ENCODE measurements around the gene SVOP.

The SVOP gene

DNA sequence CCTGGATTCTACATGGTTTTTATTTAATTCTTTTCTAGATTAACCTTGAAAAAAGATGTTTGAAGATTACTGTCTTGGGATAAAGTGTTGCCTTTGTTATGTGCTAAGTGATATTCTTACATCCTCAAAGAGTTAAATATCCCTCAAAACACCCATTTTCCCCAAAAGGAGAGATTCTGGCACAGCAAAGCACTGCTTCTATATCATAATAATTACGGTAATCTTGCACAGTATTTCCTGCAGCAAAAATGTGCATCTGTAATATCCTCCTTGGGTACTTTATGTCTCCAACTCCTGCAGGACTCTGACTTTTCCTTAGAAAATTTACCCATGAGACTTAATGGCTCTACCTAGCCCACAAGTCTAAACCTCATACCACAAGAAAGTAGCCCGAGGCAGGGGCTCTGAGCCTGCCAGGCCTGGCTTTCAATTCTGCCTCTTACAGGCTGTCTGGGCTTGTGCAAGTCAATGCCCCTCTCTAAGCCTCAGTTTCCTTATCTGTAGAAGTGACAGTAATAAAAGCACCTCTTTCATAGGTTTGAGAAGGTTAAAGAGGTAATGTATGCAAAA is 45.8 kb downstream of the SVOP start:
- DNase-seq (ENCODE audit: low read depth, low spot score): peak; percentile 26

DNA sequence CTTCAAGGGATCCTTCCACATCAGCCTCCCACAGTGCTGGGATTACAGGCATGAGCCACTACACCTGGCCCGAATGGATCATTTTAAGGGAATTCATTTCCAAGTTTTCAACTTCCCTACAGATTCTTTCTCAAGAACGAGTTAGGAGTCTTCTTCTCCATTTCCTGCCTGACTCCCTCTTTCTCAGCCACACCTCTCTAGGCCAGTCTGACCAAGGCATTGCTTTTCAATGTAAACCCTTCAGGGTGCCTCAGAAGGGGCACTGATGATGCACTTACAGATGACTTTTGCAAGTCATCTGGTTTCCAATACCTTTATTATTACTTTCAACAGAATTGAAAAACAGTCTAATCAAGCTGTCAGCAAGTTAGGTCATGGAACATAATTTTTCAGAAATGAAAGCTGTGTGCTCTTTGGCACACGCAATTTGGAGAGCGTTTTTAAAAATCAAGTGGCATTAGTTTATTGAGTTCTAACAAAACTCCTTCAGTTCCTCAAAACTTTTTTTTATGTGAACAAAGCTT is 47.2 kb downstream of the SVOP start:
- DNase-seq (ENCODE audit: low read depth, low spot score): no peak

DNA sequence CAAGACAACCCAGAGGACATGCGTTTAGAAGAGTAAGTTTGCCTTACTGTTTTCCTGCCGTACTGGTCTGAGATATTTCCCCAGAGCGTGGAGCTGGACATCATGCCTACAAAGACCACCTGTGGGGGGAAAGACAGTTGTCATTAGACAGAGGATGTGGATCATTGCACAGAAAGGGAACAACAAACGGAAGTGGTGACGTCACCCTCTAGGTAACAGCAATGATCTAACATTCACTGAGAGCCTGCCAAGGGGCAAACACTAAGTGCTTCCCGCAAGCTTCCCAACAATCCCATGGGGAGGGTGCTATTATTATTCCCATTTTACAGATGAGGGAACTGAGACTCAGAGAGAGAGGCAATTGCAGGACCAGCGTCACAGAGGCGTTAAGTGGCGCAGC is 48.5 kb downstream of the SVOP start:
- no peak for DNase-seq (ENCODE audit: low read depth, low spot score)

DNA sequence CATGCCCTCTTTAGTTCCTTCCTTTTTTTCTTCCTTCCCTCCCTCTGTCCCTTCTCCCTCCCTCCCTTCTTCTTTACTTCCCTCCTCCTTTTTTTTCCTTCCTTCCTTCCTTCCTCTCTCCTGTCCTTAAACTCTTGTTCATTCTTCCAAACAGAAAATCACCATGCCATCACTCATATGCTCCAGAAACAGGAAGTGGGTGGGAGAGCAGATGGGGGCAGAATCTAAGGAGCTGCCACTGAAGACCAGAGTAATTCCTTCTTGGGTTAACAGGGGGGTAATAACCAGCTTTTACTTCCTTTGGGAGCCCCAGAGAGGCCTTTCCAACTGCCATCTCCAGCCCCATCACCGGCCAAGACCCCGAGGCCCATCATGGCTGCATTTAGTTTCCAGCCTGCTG is 51.2 kb downstream of the SVOP start:
- DNase-seq (ENCODE audit: low read depth, low spot score): no peak

DNA sequence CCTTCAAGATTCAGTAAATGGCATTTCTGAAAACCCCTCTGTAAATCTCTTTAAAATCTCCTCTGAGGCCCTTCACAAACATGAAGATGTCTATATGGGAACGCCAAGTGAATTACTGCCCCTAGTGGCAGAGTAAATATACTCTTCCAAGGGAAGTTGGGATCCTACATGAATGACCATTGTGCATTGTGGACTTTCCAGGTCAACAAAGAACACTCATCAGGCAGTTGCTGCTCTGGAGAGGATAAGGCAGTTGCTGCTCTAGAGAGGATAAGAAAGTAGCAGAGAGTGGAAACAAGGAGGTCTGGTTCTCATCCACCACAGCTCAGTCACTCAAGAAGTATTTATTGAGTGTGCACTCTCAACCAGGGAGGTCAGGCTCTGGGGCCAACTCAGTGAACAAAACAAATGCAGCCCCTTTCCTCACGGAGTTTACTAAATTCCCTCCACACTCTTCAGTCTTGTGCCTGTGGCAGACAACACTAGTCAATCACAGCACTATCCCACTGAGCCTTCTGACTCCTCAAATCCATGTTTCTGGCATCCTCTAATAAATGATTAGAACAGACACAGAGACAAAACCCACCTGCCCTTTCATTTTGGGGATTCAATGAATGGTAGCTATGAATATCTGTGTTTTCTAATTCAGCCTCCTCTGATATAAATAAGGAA is 52.9 kb downstream of the SVOP start:
- DNase-seq (ENCODE audit: low read depth, low spot score): peak; percentile 48

DNA sequence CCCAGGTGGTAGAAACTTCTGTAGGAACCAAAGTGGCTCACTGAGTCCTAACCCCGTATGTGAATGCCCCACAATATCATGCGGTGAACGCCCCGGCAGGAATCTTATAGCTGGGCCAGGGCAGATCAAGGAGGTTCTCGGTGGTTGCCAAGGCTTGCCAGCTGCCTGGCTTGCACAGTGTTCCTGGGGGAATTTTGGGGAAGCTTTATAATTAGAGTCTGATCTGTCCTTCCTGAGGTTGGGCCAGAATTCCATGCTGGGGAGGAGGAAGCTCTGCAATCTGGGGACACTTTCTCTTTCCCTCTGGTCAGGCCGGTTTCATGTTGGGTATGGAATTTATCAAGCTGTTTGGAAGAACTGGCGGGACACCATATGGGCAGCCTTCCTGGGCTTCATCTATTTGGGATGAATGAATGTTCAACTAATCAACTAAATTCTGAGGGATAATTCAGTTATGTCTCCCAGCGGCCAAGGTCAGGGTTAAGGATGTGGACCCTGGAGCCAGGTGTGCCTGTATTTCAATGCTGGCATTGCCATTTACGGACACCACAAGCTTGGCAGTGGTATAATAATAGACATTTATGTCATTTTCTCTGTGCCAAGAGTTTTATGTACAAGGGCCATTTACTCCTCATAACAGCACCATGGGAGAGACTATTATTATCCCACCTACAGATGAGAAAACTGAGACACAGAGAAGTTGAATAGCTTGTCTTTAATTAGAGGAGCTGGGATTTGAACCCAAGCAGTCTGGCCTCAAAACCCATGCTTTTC is 54.3 kb downstream of the SVOP start:
- no peak for DNase-seq (ENCODE audit: low read depth, low spot score)

DNA sequence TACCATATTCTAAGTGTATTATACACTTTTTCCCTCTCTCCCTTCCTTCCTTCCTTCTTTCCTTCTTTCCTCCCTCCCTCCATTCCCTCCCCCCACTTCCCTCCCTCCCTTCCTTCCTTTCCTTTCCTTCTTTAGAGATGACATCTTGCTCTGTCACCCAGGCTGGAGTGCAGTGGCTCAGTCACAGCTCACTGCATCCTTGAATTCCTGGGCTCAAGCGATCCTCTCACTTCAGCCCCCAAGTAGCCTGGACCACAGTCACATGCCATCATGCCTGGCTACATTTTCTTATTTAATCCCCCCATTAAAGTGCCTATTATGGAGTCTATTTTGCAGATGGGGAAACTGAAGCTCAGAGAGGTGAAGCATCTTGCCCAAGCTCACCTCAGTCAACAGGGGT is 55.0 kb downstream of the SVOP start:
- no peak for DNase-seq (ENCODE audit: low read depth, low spot score)

DNA sequence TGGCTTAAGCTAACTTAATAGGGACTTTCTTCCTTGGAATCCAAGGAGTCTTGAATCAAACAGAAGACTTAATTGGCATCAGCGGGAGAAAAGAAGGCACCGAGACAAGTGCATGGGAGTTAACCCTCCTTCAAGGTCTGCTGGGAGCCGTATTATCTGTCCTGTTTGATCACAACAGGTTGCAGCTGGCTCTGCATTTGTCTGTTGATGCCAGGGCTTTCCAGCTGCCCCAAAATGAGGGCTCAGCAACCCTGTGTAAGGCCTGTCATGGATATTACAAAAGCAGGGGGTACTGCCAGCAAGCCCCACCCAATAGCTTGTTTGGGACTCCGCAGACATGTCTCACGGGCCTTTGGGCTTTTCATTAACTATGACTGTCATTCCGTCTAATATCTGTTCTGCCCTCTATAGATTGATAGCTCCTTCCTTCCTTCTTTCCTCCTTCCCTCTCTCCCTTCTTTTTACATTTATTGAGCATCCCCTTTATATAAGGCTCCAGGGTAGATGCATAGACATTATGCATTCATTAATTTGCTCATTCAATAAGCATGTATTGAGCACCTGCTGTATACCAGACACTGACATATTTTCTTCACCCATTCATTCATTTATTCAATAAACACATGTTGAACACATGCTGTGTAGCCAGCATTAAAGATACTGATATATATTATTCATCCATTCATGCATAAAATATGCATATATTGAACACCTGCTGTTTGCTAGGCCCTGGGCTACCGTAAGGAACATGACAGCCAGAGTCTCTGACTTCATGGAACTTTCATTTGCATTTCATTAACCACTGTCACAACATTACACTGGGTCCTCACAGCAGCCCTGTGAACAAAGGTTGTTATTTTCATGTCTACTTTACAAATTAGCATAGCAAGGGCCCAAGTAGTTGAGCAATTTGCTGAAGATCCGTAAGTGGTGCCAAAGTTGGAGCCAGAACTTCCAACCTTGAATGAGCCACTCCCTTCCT is 56.2 kb downstream of the SVOP start:
- DNase-seq (ENCODE audit: low read depth, low spot score): no peak

DNA sequence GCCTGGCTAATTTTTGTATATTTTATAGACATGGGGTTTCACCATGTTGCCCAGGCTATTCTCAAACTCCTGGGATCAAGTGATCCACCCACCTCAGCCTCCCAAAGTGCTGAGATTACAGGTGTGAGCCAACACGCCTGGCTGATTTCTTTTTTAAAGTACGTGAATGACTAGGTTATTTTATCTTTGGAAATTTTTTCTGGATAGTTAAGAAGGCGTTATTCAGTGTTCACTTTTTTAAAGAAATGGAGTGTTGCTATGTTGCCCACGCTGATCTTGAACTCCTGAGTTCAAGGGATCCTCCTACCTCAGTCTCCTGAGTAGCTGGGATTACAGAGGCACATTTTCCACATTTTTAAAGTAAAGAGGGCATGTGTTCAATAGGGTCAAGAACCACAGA is 58.6 kb downstream of the SVOP start:
- no peak for DNase-seq (ENCODE audit: low read depth, low spot score)

DNA sequence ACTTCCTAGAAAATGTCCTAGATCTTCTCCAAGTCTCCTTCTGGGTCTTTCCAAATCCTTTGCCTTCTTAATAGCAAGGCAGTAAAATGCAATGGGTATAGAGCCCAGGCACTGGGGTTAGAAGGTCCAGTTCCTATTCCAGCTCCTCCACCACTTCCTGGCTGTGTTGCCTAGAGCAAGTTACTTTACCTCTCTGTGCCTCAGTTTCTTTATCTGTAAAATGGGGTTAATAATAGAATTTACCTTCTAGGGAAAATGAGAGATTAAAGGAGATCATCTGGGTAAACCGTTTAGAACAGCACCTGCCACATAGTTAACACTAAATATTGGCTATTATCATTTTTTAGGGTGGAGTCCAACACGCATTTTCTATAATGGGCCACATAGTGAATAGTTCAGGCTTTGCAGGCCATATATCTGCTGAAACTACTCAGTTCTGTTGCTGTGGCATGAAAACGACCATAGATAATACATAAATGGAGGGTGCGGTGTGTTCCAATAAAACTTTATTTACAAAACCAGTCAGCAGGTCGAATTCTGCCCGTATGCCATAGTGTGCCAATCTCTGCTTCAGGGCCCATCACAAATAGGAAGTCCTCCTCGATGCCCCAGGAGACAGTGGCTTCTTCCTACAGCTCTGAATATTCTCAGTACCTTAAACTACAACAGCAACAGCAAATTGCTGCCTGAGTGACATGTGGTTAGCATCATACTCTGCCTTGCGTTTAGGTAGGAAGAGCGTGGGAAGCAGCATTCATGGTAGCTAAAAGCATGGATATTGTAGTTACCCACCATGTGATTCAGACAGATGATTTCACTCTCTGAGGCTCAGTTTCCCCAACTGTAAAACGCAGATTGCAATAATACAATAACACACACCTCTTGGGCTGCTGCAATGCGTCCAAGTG is 60.9 kb downstream of the SVOP start:
- no peak for DNase-seq (ENCODE audit: low read depth, low spot score)

DNA sequence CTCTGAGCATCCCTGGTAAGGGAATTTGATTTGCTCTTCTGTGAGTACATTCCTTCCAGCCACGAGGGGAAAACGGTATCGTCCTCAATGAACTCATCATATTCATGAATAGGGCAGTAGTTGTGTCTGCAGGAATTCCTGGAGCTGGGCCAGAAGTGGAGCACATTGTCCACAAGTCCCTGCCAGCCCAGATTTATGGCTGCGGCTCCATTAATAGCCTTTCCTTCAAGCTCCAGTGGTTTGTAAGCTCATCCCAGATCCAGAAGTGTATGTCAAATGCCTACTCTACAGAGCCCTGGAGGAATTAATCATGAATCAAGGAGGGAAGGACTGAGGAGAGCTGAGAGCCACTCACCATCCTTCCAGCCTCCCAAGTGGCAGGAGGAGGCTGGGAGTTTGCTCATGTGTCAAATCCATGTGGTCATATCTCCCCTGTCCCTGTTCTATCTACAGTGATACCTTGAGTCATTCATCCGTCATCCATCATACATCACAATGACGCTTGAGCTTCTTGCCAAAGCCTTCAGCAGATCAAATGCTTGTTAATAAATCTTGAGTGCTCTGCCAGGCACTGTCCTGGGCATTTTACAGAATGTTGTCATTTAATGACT is 65.5 kb downstream of the SVOP start:
- DNase-seq (ENCODE audit: low read depth, low spot score): no peak

DNA sequence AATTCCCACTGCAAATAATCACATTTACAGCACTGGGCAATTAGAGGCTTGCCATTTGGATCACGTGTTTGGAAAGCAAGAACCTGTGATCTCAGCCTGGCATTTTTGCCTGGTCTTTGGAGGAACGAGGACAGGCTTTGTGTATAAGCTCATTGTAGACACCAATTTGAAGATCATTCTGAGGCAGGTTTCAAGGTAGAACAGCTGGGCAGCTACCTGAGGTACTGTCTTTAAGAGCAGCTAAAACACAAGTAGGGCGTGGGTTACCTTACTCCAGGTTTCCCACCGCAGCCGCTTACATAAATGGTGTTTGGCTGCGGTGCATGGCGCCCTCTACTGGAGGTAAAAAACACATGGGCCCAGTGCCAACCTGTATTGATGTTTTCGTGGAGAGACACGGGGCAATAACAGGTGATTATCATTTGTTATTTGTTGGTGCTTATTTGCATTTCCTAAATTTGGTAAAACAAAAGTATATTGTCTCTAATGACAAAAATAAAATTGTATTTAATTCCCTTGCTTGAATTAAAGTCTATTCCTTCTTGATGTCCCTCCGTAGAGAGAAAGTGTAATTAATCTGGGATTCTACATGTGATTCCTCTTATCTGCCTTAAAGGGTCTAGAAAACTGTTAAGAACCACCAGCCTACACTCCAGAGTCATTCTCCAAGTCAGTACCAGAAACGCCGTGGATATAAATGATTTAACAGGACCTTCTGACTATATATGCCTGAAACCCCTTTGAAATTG is 69.7 kb downstream of the SVOP start:
- DNase-seq (ENCODE audit: low read depth, low spot score): peak; percentile 81

DNA sequence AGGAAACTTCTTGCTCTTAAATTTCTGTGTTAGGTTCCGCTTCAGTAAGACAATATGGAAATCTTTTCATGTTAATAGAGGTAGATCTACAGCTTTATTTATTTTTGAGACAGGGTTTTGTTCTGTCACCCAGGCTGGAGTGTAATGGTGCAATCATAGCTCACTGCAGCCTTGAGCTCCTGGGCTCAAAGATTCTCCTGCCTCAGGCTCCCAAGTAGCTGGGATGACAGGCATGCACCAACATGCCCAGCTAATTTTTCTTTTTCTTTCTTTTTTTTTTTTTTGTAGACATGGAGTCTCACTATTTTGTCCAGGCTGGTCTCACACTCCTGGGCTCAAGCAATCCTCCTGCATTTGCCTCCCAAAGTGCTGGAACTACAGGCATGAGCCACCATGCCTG is 70.9 kb downstream of the SVOP start:
- no peak for DNase-seq (ENCODE audit: low read depth, low spot score)

DNA sequence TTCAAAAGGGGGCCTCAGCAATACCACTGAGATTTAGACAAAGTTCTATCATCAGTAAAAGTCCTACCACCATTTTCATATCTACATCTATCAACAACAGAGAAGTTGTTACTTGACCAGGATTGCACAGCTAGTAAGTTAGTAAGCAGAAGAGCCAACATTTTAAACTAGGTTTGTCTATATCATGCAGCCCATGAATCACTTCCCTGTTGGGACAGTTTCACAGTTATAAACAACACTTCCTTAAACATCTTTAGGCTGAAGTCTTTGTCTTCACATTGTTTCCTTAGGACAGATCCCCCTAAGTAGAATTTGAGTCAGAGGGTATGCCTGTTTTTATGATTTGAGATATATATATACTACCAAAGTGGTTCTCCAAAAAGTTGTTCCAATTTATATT is 72.5 kb downstream of the SVOP start:
- DNase-seq (ENCODE audit: low read depth, low spot score): no peak

DNA sequence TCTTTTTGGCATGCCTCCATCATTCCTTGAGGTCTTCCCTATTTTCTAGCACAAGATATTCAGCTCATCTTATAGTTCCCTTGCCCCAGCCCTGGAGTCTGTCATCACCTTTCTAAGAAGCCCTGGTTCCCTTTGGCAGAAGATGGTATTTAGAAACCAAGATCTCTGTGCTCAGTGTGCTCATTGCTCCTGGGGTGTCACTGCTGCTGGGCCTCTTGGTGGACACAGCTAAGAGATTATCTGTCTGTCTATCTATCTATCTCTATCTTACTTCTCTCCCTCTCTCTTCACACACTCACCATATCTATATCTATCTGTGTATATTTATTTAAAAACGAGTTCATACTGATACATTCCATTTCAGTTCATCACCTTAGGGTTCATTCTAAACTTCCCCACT is 73.8 kb downstream of the SVOP start:
- DNase-seq (ENCODE audit: low read depth, low spot score): no peak

DNA sequence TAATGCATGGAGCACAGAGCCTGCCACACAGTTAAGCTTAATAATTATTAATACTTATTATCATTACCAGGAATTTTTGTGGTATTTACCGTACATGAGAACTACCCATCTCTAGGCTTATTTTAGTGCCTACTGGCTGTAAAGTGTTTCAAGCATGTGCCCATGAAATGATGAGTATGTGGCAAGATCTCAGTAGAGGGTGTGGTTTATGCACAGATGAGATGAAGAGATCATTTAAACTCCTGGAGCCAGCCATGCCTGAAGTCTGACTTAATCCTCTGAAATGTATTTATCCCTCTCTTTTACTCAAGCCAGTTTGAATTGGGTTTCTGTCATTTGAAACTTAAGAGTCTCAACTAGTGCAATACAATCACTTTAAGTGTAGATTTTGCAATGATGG is 80.7 kb downstream of the SVOP start:
- no peak for DNase-seq (ENCODE audit: low read depth, low spot score)

DNA sequence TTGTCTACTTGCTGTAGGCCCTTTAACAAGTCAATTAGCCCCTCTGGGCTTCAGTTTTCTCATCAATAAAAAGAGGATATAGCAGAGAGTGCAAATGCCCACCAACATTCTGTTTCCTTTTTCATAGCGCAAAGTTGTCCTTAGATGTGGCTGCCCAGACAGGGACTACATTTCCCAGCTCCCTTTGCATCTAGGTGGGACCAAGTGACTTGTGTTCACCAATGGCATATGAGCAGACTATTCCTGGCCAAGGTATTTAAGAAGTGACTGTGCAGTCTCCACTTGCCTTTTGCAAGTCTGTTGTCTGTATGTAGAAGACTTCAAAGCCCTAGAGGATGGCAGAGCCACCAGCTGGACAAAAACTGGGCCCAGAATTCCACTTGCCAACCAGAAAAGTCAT is 81.3 kb downstream of the SVOP start:
- peak; percentile 20 for DNase-seq (ENCODE audit: low read depth, low spot score)

DNA sequence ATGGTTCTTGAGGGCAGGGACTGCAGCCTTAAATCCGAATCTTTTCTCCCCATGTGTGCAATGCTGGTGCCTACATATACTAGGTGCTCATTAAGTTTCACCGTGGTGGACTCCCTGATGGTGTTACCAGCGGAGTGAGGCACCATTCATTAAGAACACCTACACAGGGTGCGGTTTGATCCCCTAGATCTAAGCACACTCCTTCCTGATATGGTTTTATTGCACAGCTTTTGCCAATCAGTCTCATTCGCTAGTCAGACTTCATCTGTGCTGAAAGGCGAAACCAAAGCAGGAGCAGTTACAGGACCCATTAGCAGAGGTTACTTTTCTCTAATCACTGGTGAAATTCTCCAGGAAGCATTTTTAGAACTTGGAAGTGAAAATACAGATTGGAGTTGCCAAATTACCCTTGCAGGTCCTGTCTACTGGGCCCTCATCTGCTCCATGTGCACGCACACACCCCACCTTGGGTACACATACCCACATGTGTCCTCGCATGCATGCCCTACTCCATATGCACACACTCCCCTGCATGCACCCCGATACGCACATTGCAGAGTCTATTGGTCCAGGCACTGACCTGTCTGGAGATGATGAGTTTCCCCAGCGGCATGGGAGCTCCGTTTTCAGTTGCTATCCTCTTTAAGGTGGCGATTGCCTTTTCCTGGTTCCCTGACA is 82.5 kb downstream of the SVOP start:
- no peak for DNase-seq (ENCODE audit: low read depth, low spot score)
